ENCODE results near the gene GRM7.

GRM7 gene

DNA sequence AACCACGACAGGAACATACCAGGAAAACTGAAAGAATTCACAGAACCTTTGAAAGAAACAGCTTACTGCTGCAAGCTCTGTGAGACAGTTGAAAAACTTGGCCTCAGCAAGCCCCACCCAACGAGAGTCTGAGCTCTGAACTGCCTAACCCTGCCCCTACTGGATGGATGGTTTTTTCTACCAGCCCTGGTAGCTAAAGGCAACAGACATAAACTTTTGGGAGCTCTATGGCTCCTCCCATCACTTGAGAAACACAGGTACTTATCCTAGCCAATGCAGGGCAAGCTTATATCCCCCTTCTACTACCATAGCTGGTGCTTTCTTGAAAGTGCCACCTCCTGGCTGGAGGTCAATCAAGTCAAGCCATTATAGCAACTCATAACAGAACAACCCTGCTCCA is 471.8 kb downstream of the GRM7 start:
- H3K4me3 Mint-ChIP-seq = no peak overlapping the region
- H3K27me3 Mint-ChIP-seq = no peaks in the 10 kb centered on the region
- no peaks in the 10 kb centered on the region for H3K36me3 Mint-ChIP-seq (ENCODE audit: insufficient read depth)
- H3K9me3 Mint-ChIP-seq = peaks cover 6 to 14% of the 10 kb centered on the region in 2 donors
- H3K27ac Mint-ChIP-seq = no peak overlapping the region
- DNase-seq (no peak), ATAC-seq (replicated peaks) (no peak)
- H3K4me1 Mint-ChIP-seq (ENCODE audit: low read depth in 2 of 2) = no peaks in the 10 kb centered on the region

- ATAC-seq (replicated peaks) (no peak), DNase-seq (no peak)
- H3K27ac Mint-ChIP-seq = no peak overlapping the region
- H3K36me3 Mint-ChIP-seq (ENCODE audit: insufficient read depth) = no peaks in the 10 kb centered on the region
- no peaks in the 10 kb centered on the region for H3K27me3 Mint-ChIP-seq
- H3K9me3 Mint-ChIP-seq = peaks cover 6 to 14% of the 10 kb centered on the region in 2 donors
- no peak overlapping the region for H3K4me3 Mint-ChIP-seq
- H3K4me1 Mint-ChIP-seq (ENCODE audit: low read depth in 2 of 2) = no peaks in the 10 kb centered on the region
These were observed 472.2 kb downstream of the GRM7 start for GRCh38 chr3:7333125-7333524.

DNA sequence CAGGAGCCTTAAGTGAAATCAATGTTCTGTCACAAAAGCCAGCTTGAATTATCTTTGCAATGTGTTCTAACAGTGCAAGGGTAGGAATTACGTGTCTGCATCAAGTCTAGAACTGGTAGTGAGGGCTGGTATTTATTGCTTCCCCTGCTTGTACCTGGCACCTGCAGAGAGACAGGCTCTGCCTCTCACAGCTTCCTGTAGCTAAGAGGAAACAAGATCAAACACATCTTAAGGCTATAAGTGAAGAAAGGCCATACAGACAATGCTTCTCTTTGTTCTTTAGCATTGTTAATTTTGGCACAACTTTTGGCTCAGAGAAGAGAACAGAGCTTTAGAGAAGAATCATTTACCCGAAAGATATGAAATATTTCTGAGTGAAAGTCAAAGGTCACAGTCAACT is 479.9 kb downstream of the GRM7 start:
- no peak overlapping the region for H3K27ac Mint-ChIP-seq
- H3K4me3 Mint-ChIP-seq = no peak overlapping the region
- peaks cover 2 to 9% of the 10 kb centered on the region in 2 donors for H3K9me3 Mint-ChIP-seq
- no peaks in the 10 kb centered on the region for H3K27me3 Mint-ChIP-seq
- DNase-seq (no peak), ATAC-seq (replicated peaks) (no peak)
- no peaks in the 10 kb centered on the region for H3K36me3 Mint-ChIP-seq (ENCODE audit: insufficient read depth)
- H3K4me1 Mint-ChIP-seq (ENCODE audit: low read depth in 2 of 2) = no peaks in the 10 kb centered on the region

- no peaks in the 10 kb centered on the region for H3K36me3 Mint-ChIP-seq (ENCODE audit: insufficient read depth)
- no peak overlapping the region for H3K4me3 Mint-ChIP-seq
- DNase-seq = no peak
- ATAC-seq (replicated peaks) = no peak
- no peaks in the 10 kb centered on the region for H3K27me3 Mint-ChIP-seq
- H3K4me1 Mint-ChIP-seq (ENCODE audit: low read depth in 2 of 2) = no peaks in the 10 kb centered on the region
- H3K9me3 Mint-ChIP-seq = peaks cover 0 to 12% of the 10 kb centered on the region in 2 donors
- no peak overlapping the region for H3K27ac Mint-ChIP-seq
These were observed 485.4 kb downstream of the GRM7 start for GRCh38 chr3:7346364-7346763.

DNA sequence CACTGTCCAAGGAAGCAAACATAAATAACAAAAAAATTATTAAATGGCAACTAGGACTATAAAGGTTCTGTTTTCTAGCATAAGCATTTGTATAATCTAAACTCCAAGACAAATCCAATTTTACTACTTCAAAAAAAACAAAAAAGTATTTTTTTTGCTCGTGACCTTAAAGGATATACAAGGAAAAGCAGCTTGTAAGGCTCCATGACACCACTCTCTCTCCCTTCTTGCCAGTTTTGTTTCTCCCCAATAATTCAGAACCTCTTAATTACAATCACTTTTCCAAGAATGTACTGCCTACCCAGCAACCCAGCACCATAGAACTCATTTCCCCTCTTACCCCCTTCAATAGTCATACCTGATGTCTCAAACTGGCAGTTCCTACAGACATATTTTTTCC is 496.2 kb downstream of the GRM7 start:
- no peaks in the 10 kb centered on the region for H3K36me3 Mint-ChIP-seq (ENCODE audit: insufficient read depth)
- H3K27ac Mint-ChIP-seq = no peak overlapping the region
- H3K4me3 Mint-ChIP-seq = no peak overlapping the region
- no peaks in the 10 kb centered on the region for H3K4me1 Mint-ChIP-seq (ENCODE audit: low read depth in 2 of 2)
- no peaks in the 10 kb centered on the region for H3K27me3 Mint-ChIP-seq
- ATAC-seq (replicated peaks) (no peak), DNase-seq (no peak)
- H3K9me3 Mint-ChIP-seq = no peaks in the 10 kb centered on the region

DNA sequence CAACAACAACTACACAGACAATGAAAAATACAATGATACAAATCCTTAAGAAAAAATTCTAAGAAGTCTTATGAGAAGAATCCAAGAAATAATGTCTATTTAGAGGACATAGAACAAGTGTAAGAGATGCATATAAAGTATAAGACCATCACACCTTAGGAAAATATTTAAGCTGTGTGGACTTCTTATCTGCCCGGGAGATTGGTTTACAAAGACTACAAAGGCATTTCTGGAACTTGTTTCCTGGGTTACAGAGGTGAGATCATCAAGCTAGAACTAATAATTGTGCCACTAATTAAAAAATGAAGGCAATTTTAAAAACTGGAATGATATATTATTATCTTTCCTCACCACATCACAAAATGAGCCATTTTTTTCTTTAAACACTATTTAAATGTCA is 507.1 kb downstream of the GRM7 start:
- H3K27me3 Mint-ChIP-seq = no peaks in the 10 kb centered on the region
- no peak for DNase-seq

GRCh38 chr3:7368597-7368996 is 507.7 kb downstream of the GRM7 start:
- ATAC-seq (replicated peaks) = no peak
- DNase-seq = no peak
- Mint-ChIP-seq H3K27me3 (no peaks in the 10 kb centered on the region), H3K9me3 (peaks cover 4 to 9% of the 10 kb centered on the region in 2 donors), H3K36me3 (ENCODE audit: insufficient read depth) (no peaks in the 10 kb centered on the region), H3K4me1 (ENCODE audit: low read depth in 2 of 2) (no peaks in the 10 kb centered on the region), H3K4me3 (no peak overlapping the region), H3K27ac (no peak overlapping the region)

More for the DNA sequence above, 507.1 kb downstream of the GRM7 start:
- Mint-ChIP-seq H3K4me3 (no peak overlapping the region), H3K27ac (no peak overlapping the region), H3K4me1 (ENCODE audit: low read depth in 2 of 2) (no peaks in the 10 kb centered on the region), H3K36me3 (ENCODE audit: insufficient read depth) (no peaks in the 10 kb centered on the region), H3K9me3 (peaks cover 6 to 9% of the 10 kb centered on the region in 2 donors)
- ATAC-seq (replicated peaks) = no peak

DNA sequence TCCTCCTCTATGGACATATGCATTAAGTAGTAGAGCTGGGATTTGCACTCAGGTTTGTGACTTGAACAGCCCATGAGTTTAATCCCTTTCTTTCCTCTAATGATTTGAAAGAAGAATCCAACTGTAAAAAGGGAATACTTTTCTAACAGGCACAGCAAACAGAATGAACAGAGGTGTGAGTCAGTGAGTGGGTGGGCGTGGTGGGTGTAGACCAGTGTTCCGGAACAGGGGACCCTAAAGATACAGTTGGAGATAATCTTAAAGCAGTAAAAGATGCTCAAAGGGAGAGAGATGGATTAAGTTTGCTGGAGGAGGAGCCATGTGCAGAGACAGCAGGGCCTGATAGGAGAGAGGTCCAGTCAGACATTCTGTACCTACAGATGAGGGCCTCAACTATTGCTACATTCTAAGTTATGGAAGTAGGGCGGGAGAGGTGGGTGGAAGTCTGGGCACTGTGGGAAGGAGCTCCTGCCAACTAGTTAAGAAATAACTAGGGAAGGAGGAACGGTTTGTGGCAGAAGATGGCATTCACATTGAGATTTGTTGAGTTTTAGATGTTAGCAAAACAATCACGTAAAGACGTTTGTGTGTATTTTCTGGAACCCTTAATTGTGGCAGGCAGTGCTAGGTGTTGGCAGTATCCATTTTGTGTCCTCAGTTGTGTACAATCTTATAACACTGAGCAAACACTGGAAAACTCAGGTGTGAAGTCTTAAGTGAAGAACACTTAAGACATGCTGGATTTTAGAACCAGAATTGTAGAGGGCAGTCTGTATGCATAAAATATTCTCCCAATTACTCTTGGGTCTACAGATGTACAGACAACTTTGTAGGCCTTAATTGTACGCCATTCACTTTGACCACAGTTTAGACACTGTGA is 511.0 kb downstream of the GRM7 start:
- Mint-ChIP-seq H3K27me3 (no peaks in the 10 kb centered on the region), H3K4me1 (ENCODE audit: low read depth in 2 of 2) (no peaks in the 10 kb centered on the region), H3K36me3 (ENCODE audit: insufficient read depth) (no peaks in the 10 kb centered on the region), H3K4me3 (no peak overlapping the region), H3K9me3 (peaks cover 6 to 17% of the 10 kb centered on the region in 2 donors), H3K27ac (no peak overlapping the region)
- DNase-seq = no peak
- no peak for ATAC-seq (replicated peaks)

- Mint-ChIP-seq H3K4me1 (ENCODE audit: low read depth in 2 of 2) (no peaks in the 10 kb centered on the region), H3K27me3 (no peaks in the 10 kb centered on the region), H3K4me3 (no peak overlapping the region), H3K27ac (no peak overlapping the region), H3K9me3 (peaks cover 5 to 9% of the 10 kb centered on the region in 2 donors), H3K36me3 (ENCODE audit: insufficient read depth) (no peaks in the 10 kb centered on the region)
- DNase-seq (no peak), ATAC-seq (replicated peaks) (no peak)
These were observed 516.2 kb downstream of the GRM7 start for GRCh38 chr3:7377103-7377502.

- Mint-ChIP-seq H3K4me3 (no peak overlapping the region), H3K27me3 (no peaks in the 10 kb centered on the region), H3K36me3 (ENCODE audit: insufficient read depth) (no peaks in the 10 kb centered on the region), H3K9me3 (peaks cover 0 to 2% of the 10 kb centered on the region in 2 donors), H3K27ac (no peak overlapping the region), H3K4me1 (ENCODE audit: low read depth in 2 of 2) (no peaks in the 10 kb centered on the region)
- DNase-seq (no peak), ATAC-seq (replicated peaks) (no peak)
These were observed 520.8 kb downstream of the GRM7 start for GRCh38 chr3:7381741-7382140.

GRCh38 chr3:7382293-7383010 is 521.5 kb downstream of the GRM7 start:
- no peaks in the 10 kb centered on the region for H3K4me1 Mint-ChIP-seq (ENCODE audit: low read depth in 2 of 2)
- no peaks in the 10 kb centered on the region for H3K36me3 Mint-ChIP-seq (ENCODE audit: insufficient read depth)
- DNase-seq = no peak
- H3K27ac Mint-ChIP-seq = no peak overlapping the region
- no peak overlapping the region for H3K4me3 Mint-ChIP-seq
- peaks cover 0 to 2% of the 10 kb centered on the region in 2 donors for H3K9me3 Mint-ChIP-seq
- H3K27me3 Mint-ChIP-seq = no peaks in the 10 kb centered on the region
- ATAC-seq (replicated peaks) = no peak

DNA sequence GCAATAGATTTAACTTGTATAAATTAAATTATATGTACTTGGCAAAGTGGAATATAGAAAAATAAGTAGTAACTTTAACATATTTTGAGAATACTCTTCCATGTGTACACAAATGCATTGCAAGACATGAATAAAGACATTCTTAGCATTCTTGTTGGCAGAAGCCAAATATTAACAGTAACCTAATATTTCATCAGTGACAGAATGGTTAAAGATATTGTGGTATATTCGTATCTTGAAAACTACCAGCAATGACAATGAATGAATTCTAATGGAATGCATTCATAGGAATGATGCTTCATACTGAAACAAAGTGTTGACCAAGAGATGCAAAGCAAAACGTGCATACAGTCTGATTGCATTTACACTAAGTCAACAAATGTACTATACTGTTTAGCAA is 524.7 kb downstream of the GRM7 start:
- H3K36me3 Mint-ChIP-seq (ENCODE audit: insufficient read depth) = no peaks in the 10 kb centered on the region
- no peaks in the 10 kb centered on the region for H3K27me3 Mint-ChIP-seq
- ATAC-seq (replicated peaks) (no peak), DNase-seq (no peak)
- H3K4me3 Mint-ChIP-seq = no peak overlapping the region
- H3K4me1 Mint-ChIP-seq (ENCODE audit: low read depth in 2 of 2) = no peaks in the 10 kb centered on the region
- peaks cover 2% of the 10 kb centered on the region in 2 donors for H3K9me3 Mint-ChIP-seq
- no peak overlapping the region for H3K27ac Mint-ChIP-seq

- peaks cover 2 to 9% of the 10 kb centered on the region in 2 donors for H3K9me3 Mint-ChIP-seq
- H3K27me3 Mint-ChIP-seq = no peaks in the 10 kb centered on the region
- H3K36me3 Mint-ChIP-seq (ENCODE audit: insufficient read depth) = no peaks in the 10 kb centered on the region
- H3K4me3 Mint-ChIP-seq = no peak overlapping the region
- H3K27ac Mint-ChIP-seq = no peak overlapping the region
- ATAC-seq (replicated peaks) (no peak), DNase-seq (no peak)
- H3K4me1 Mint-ChIP-seq (ENCODE audit: low read depth in 2 of 2) = no peaks in the 10 kb centered on the region
These were observed 527.1 kb downstream of the GRM7 start for GRCh38 chr3:7388026-7388425.

GRCh38 chr3:7392206-7392605 is 531.3 kb downstream of the GRM7 start:
- DNase-seq (no peak), ATAC-seq (replicated peaks) (no peak)
- no peaks in the 10 kb centered on the region for H3K27me3 Mint-ChIP-seq
- no peaks in the 10 kb centered on the region for H3K36me3 Mint-ChIP-seq (ENCODE audit: insufficient read depth)
- no peak overlapping the region for H3K27ac Mint-ChIP-seq
- H3K4me1 Mint-ChIP-seq (ENCODE audit: low read depth in 2 of 2) = no peaks in the 10 kb centered on the region
- peaks cover 3 to 16% of the 10 kb centered on the region in 2 donors for H3K9me3 Mint-ChIP-seq
- no peak overlapping the region for H3K4me3 Mint-ChIP-seq
